A549 (cell line): ENCODE measurements around the gene TPRG1.

Experiments
- CTCF ChIP-seq: fragments of >200 bp; sonication (Bioruptor Twin); formaldehyde crosslinking; IDR thresholded peaks from 3 replicates; pipeline ENCODE4 v1.5.1; 2016
- EP300 ChIP-seq, 2 experiments: fragments of >200 bp; sonication (Bioruptor Twin); formaldehyde crosslinking; IDR thresholded peaks; 2 replicates in 1 of 2; 3 replicates in 1 of 2; pipeline ENCODE4 v1.6.1; 2016 to 2017
- ESRRA ChIP-seq: fragments of 150-350 bp; IDR thresholded peaks from 2 replicates; pipeline ENCODE4 v1.6.1; 2014; ENCODE audit warnings: mild to moderate bottlenecking, low read length, borderline replicate concordance
- HDAC2 ChIP-seq: fragments of 200-600 bp; sonication (generic); IDR thresholded peaks from 2 replicates; pipeline ENCODE4 v1.6.1; 2016
- HES2 ChIP-seq: fragments of >200 bp; sonication (Bioruptor Twin); formaldehyde crosslinking; IDR thresholded peaks from 2 replicates; pipeline ENCODE4 v1.6.1; 2016
- KDM1A ChIP-seq: fragments of 200-600 bp; sonication (generic); IDR thresholded peaks from 2 replicates; pipeline ENCODE4 v1.6.1; 2016; ENCODE audit warnings: low read depth, mild to moderate bottlenecking
- MAZ ChIP-seq: fragments of 150-350 bp; IDR thresholded peaks from 2 replicates; pipeline ENCODE4 v1.6.1; 2014; ENCODE audit warnings: antibody characterized with exemption, low read depth, low read length, borderline replicate concordance
- POLR2A ChIP-seq: IDR thresholded peaks from 2 replicates; pipeline ENCODE4 v1.6.1; 2012; ENCODE audit warnings: mild to moderate bottlenecking, low read length
- RAD21 ChIP-seq, 2 experiments: fragments of >200 bp in 1 of 2; sonication (Bioruptor Twin) in 1 of 2; formaldehyde crosslinking in 1 of 2; IDR thresholded peaks in 1 of 2; conservative IDR thresholded peaks in 1 of 2; 2 replicates in 1 of 2; 3 replicates in 1 of 2; pipeline ENCODE4 v1.6.1; 2012 to 2018; ENCODE audit warnings: inconsistent platforms in 1 of 2
- USF2 ChIP-seq: fragments of 450-650 bp; IDR thresholded peaks from 2 replicates; pipeline ENCODE4 v1.6.1; 2014; ENCODE audit warnings: antibody characterized with exemption
- ZC3H11A ChIP-seq: fragments of 450-650 bp; IDR thresholded peaks from 2 replicates; pipeline ENCODE4 v1.6.1; 2014; ENCODE audit warnings: antibody characterized with exemption, mild to moderate bottlenecking
- TF ChIP-seq, protein P1 (sequence below): fragments of 200-600 bp; sonication (generic); IDR thresholded peaks from 2 replicates; pipeline ENCODE4 v1.6.1; 2016; ENCODE audit warnings: antibody characterized with exemption, mild to moderate bottlenecking, moderate library complexity

DNA sequence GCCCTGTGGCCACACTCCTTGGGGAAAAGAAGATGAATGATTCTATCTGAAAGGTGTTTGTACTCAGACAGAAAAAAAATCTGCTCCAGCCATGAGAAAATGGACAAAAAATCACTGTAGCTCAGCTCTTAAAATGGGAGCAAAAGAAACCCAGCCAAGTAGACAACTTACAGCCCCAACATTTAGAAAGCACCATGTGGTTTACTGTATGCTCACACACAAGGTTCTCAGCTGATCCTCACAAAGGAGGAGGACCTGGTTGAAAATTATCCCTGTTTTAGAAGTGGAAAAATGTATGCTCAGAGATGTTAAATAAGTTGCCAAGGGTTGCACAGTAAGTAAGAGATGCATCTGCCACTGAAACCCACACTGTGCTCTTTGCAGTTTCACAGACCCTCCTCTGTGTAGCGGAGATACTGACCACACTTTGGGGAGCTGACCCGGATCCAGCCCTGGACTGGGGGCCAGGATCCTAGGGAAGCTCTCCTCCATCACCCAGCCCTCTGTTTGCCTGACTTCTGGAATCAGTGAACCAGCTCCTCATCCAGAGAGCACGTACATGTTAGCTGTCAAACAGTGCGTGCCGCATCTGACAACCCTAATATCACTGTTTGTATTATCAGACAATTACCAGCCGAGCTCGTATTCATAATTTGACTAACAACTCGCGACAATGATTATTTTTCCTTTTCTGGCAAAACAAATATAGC is 32.7 kb upstream of the TPRG1 start:
- TF ChIP-seq POLR2A = no peak
- no peak for TF ChIP-seq CTCF
- no peak for TF ChIP-seq HDAC2
- no peak for TF ChIP-seq MAZ
- no peak for TF ChIP-seq ESRRA
- no peak for TF ChIP-seq HES2
- no peak for TF ChIP-seq RAD21 (conservative IDR thresholded peaks at IDR 0.05 in 1 of 2, IDR thresholded peaks at IDR 0.05 in 1 of 2)
- no peak for TF ChIP-seq KDM1A
- no peak for TF ChIP-seq EP300 (IDR thresholded peaks at IDR 0.05)
- TF ChIP-seq ZC3H11A = no peak
- TF ChIP-seq, protein P1, sequence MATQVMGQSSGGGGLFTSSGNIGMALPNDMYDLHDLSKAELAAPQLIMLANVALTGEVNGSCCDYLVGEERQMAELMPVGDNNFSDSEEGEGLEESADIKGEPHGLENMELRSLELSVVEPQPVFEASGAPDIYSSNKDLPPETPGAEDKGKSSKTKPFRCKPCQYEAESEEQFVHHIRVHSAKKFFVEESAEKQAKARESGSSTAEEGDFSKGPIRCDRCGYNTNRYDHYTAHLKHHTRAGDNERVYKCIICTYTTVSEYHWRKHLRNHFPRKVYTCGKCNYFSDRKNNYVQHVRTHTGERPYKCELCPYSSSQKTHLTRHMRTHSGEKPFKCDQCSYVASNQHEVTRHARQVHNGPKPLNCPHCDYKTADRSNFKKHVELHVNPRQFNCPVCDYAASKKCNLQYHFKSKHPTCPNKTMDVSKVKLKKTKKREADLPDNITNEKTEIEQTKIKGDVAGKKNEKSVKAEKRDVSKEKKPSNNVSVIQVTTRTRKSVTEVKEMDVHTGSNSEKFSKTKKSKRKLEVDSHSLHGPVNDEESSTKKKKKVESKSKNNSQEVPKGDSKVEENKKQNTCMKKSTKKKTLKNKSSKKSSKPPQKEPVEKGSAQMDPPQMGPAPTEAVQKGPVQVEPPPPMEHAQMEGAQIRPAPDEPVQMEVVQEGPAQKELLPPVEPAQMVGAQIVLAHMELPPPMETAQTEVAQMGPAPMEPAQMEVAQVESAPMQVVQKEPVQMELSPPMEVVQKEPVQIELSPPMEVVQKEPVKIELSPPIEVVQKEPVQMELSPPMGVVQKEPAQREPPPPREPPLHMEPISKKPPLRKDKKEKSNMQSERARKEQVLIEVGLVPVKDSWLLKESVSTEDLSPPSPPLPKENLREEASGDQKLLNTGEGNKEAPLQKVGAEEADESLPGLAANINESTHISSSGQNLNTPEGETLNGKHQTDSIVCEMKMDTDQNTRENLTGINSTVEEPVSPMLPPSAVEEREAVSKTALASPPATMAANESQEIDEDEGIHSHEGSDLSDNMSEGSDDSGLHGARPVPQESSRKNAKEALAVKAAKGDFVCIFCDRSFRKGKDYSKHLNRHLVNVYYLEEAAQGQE = no peak
- no peak for TF ChIP-seq USF2
